HCT116 (cell line): ENCODE measurements around the gene CSNK1G2. TPM values are rescaled to one million over a fixed set of nuclear protein-coding genes. Genes with fewer than 3 reads are reported as not detected.

Experiments used
- ATAC-seq: fragments of 200-7000 bp; cut with Tn5 transposase; 2 replicates; pipeline ENCODE4 v1.9.1; 2020; ENCODE audit warnings: mild to moderate bottlenecking, moderate library complexity
- BruUV-seq: library from RNA; stranded (reverse); fragments of 400-500 nt; replicated peaks from 2 replicates; lab custom pipeline; 2021; lab: Mats Ljungman, UMichigan
- CTCF ChIA-PET: fragments of 300-600 bp; sonication (Branson Sonifier 250); formaldehyde crosslinking; loops from one replicate; lab custom pipeline; 2021; ENCODE audit warnings: antibody characterized with exemption; lab: Charles Lee
- POLR2A ChIA-PET: fragments of 300-600, 350-600 bp; sonication (Branson Sonifier 250); formaldehyde crosslinking; loops from one replicate; lab custom pipeline; 2021; ENCODE audit warnings: antibody characterized with exemption; lab: Charles Lee
- RAD21 ChIA-PET, 2 experiments: fragments of 300-600 bp; sonication (Branson Sonifier 250); formaldehyde crosslinking; loops; one replicate each; lab custom pipeline; 2023; ENCODE audit warnings: low total read pairs in 2 of 2; ENCODE audit not compliant: uncharacterized antibody in 2 of 2, unreplicated experiment in 2 of 2, low non-redundant PET in 1 of 2; lab: Charles Lee
- DNase-seq: peaks from one replicate; pipeline ENCODE4 v3.0.0-alpha.2; 2010; ENCODE audit warnings: low read depth, low spot score
- H2AFZ ChIP-seq: fragments of 200-600 bp; shearing (Covaris generic), sonication (generic); 2 replicates; pipeline ENCODE4 v1.6.1; 2017; ENCODE audit warnings: low read depth, mixed run types, mixed read lengths, antibody characterized with exemption, low read length; ENCODE audit not compliant: poor library complexity, severe bottlenecking
- H3K27ac ChIP-seq: 2 replicates; pipeline ENCODE4 v1.5.1; 2012; ENCODE audit warnings: low read depth, low read length
- H3K27me3 ChIP-seq: fragments of 200-600 bp; sonication (generic); 2 replicates; pipeline ENCODE4 v1.6.1; 2016; ENCODE audit warnings: mixed run types, low read length, mixed read lengths; ENCODE audit not compliant: insufficient read depth
- H3K36me3 ChIP-seq, 2 experiments: fragments of 200-500 bp in 1 of 2; fragments of 200-600 bp in 1 of 2; sonication (Bioruptor generic) in 1 of 2; sonication (generic) in 1 of 2; 2 replicates each; pipeline versions ENCODE4 v1.5.1 to v1.6.1; 2014 to 2016; ENCODE audit warnings: low read length in 2 of 2, inconsistent platforms in 1 of 2, mixed read lengths in 1 of 2, mixed run types in 1 of 2; ENCODE audit not compliant: insufficient read depth in 2 of 2, control insufficient read depth in 1 of 2
- H3K4me1 ChIP-seq, 2 experiments: fragments of 200-600 bp in 1 of 2; sonication (generic) in 1 of 2; 2 replicates each; pipeline versions ENCODE4 v1.5.1 to v1.6.1; 2012 to 2017; ENCODE audit warnings: low read length in 2 of 2, inconsistent platforms in 1 of 2, mild to moderate bottlenecking in 1 of 2, mixed read lengths in 1 of 2, mixed run types in 1 of 2, moderate library complexity in 1 of 2; ENCODE audit not compliant: insufficient read depth in 2 of 2, control insufficient read depth in 1 of 2
- H3K4me2 ChIP-seq: fragments of 200-600 bp; sonication (generic); 2 replicates; pipeline ENCODE4 v1.6.1; 2017; ENCODE audit warnings: mixed run types, low read length, mixed read lengths
- H3K4me3 ChIP-seq, 2 experiments: fragments of 200-600 bp in 1 of 2; sonication (generic) in 1 of 2; replicated peaks in 1 of 2; 2 replicates each; pipeline ENCODE4 v1.5.1; 2011 to 2016; ENCODE audit warnings: low read length in 2 of 2, control low read depth in 1 of 2, low read depth in 1 of 2, mild to moderate bottlenecking in 1 of 2, mixed read lengths in 1 of 2, mixed run types in 1 of 2
- H3K79me2 ChIP-seq: fragments of 200-600 bp; sonication (generic); 2 replicates; pipeline ENCODE4 v1.6.1; 2017; ENCODE audit warnings: mild to moderate bottlenecking, mixed run types, low read length, moderate library complexity, mixed read lengths; ENCODE audit not compliant: insufficient read depth
- H3K9ac ChIP-seq: fragments of 200-600 bp; sonication (generic); 2 replicates; pipeline ENCODE4 v1.6.1; 2016; ENCODE audit warnings: low read length, mixed read lengths
- H3K9me2 ChIP-seq: fragments of 200-600 bp; sonication (generic), shearing (Covaris generic); 2 replicates; pipeline ENCODE4 v1.6.1; 2017; ENCODE audit warnings: mixed run types, mild to moderate bottlenecking, moderate library complexity; ENCODE audit not compliant: insufficient read depth
- H3K9me3 ChIP-seq, 2 experiments: fragments of 200-500 bp in 1 of 2; fragments of 200-600 bp in 1 of 2; sonication (Bioruptor generic) in 1 of 2; sonication (generic) in 1 of 2; 2 replicates each; pipeline ENCODE4 v1.6.1; 2014 to 2017; ENCODE audit warnings: low read length in 2 of 2, mixed read lengths in 2 of 2, inconsistent platforms in 1 of 2, low read depth in 1 of 2, mild to moderate bottlenecking in 1 of 2, mixed run types in 1 of 2, moderate library complexity in 1 of 2; ENCODE audit not compliant: control insufficient read depth in 1 of 2, insufficient read depth in 1 of 2
- H4K20me1 ChIP-seq: fragments of 200-600 bp; sonication (generic), shearing (Covaris generic); 2 replicates; pipeline ENCODE4 v1.6.1; 2017; ENCODE audit warnings: mixed run types, mild to moderate bottlenecking, moderate library complexity; ENCODE audit not compliant: insufficient read depth
- CBX3 ChIP-seq: IDR thresholded peaks from 2 replicates; pipeline ENCODE4 v1.6.1; 2012; ENCODE audit warnings: low read depth
- CEBPB ChIP-seq: IDR thresholded peaks from 2 replicates; pipeline ENCODE4 v1.6.1; 2012; ENCODE audit warnings: low read depth
- EGR1 ChIP-seq: IDR thresholded peaks from 2 replicates; pipeline ENCODE4 v1.6.1; 2012; ENCODE audit warnings: low read depth
- ELF1 ChIP-seq: IDR thresholded peaks from 2 replicates; pipeline ENCODE4 v1.6.1; 2012; ENCODE audit warnings: low read depth, borderline replicate concordance
- EZH2 ChIP-seq: fragments of 200-600 bp; sonication (generic); IDR thresholded peaks from 2 replicates; pipeline ENCODE4 v1.6.1; 2017; ENCODE audit warnings: antibody characterized with exemption, mixed run types
- EZH2phosphoT487 ChIP-seq: fragments of 200-600 bp; IDR thresholded peaks from 2 replicates; pipeline ENCODE4 v1.6.1; 2018; ENCODE audit warnings: antibody characterized with exemption, borderline replicate concordance
- FOSL1 ChIP-seq: IDR thresholded peaks from 2 replicates; pipeline ENCODE4 v1.6.1; 2012; ENCODE audit warnings: low read depth
- JUND ChIP-seq: IDR thresholded peaks from 2 replicates; pipeline ENCODE4 v1.6.1; 2012
- POLR2AphosphoS5 ChIP-seq: IDR thresholded peaks from 2 replicates; pipeline ENCODE4 v1.6.1; 2011; ENCODE audit warnings: mild to moderate bottlenecking, low read depth, low read length, moderate library complexity
- SIN3A ChIP-seq: IDR thresholded peaks from 2 replicates; pipeline ENCODE4 v1.6.1; 2012; ENCODE audit warnings: low read depth
- SP1 ChIP-seq: IDR thresholded peaks from 2 replicates; pipeline ENCODE4 v1.6.1; 2012; ENCODE audit warnings: low read depth
- SRF ChIP-seq: IDR thresholded peaks from 2 replicates; pipeline ENCODE4 v1.6.1; 2012; ENCODE audit warnings: low read depth
- ZNF274 ChIP-seq: fragments of 200-500 bp; sonication (Bioruptor generic); IDR thresholded peaks from 2 replicates; pipeline ENCODE4 v1.6.1; 2014; ENCODE audit warnings: mild to moderate bottlenecking, low read depth, low read length, inconsistent platforms
- intact Hi-C: fragments of 100-400 bp; cut with micrococcal nuclease; formaldehyde crosslinking; loops from 2 replicates; pipeline ENCODE4 v1.10.0; 2022
- total RNA-seq: library from RNA; stranded (reverse); gene quantifications from one replicate; pipeline ENCODE4 v1.2.1, GENCODE V29; 2021; ENCODE audit not compliant: unreplicated experiment
- TF ChIP-seq, protein P1 (sequence below), 3 experiments: fragments of 200-600 bp in 1 of 3; sonication (generic) in 1 of 3; IDR thresholded peaks in 2 of 3; conservative IDR thresholded peaks in 1 of 3; 2 replicates each; pipeline ENCODE4 v1.5.1; 2012 to 2017; ENCODE audit warnings: low read depth in 2 of 3, low read length in 2 of 3, antibody characterized with exemption in 1 of 3, borderline replicate concordance in 1 of 3, control low read depth in 1 of 3, mild to moderate bottlenecking in 1 of 3, mixed read lengths in 1 of 3, mixed run types in 1 of 3, moderate library complexity in 1 of 3; ENCODE audit not compliant: insufficient read depth in 1 of 3
- TF ChIP-seq, protein P2 (sequence below): IDR thresholded peaks from 2 replicates; pipeline ENCODE4 v1.6.1; 2012; ENCODE audit warnings: low read depth
- TF ChIP-seq, protein P3 (sequence below): IDR thresholded peaks from 2 replicates; pipeline ENCODE4 v1.6.1; 2011; ENCODE audit warnings: mild to moderate bottlenecking, low read length, moderate library complexity; ENCODE audit not compliant: insufficient replicate concordance; ENCODE audit errors: extremely low read depth
- TF ChIP-seq, protein P4 (sequence below): IDR thresholded peaks from 2 replicates; pipeline ENCODE4 v1.6.1; 2012
- TF ChIP-seq, protein P5 (sequence below): IDR thresholded peaks from 2 replicates; pipeline ENCODE4 v1.6.1; 2012

The CSNK1G2 gene
- total RNA-seq, 1 experiment from 2014 or later = 97.9 TPM

DNA sequence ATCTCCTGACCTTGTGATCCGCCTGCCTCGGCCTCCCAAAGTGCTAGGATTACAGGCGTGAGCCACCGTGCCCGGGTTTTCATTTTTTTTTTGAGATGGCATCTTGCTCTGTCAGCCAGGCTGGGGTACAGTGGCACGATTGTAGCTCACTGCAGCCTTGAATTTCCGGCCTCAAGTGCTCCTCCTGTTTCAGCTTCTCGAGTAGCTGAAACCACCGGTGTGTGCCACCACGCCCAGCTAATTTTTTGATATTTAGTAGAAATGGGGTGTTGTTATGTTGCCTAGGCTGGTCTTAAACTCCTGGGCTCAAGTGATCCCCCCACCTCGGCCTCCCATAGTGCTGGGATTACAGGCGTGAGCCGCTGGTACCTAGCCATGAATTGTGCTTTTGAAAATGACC lies 29.9 kb upstream of the CSNK1G2 start:
- Histone ChIP-seq H3K36me3 (peaks cover 8 to 11% of the 10 kb centered on the region in 2 experiments; a peak in 3 of 4 replicates), H2AFZ (no peak overlapping the region)

More for the DNA sequence above, 29.9 kb upstream of the CSNK1G2 start:
- Histone ChIP-seq H3K4me3 (no peak overlapping the region), H3K9ac (no peak overlapping the region), H3K79me2 (peaks cover 92% of the 10 kb centered on the region), H3K27ac (no peak overlapping the region), H4K20me1 (no peaks in the 10 kb centered on the region), H3K4me2 (no peak overlapping the region), H3K9me2 (no peaks in the 10 kb centered on the region), H3K27me3 (no peaks in the 10 kb centered on the region), H3K4me1 (peaks cover 1 to 12% of the 10 kb centered on the region in 2 experiments; a peak in 3 of 4 replicates), H3K9me3 (no peaks in the 10 kb centered on the region)
- ChIA-PET CTCF (no interaction called here), RAD21 (interaction anchor here in 1 of 2 experiments (0.7 kb wide), 1 partner anchor 9 kb away, joined by 3 read pairs; no protein-coding TSS in a partner anchor), POLR2A (no interaction called here)
- ATAC-seq (no peak), DNase-seq (no peak)
- no TSS peak for BruUV-seq
- intact Hi-C loops = no loop called here
- TF ChIP-seq SRF (no peak), SIN3A (no peak), EGR1 (no peak), EZH2 (no peak), FOSL1 (no peak), CEBPB (no peak), SP1 (no peak), POLR2AphosphoS5 (no peak), EZH2phosphoT487 (no peak), ELF1 (no peak), ZNF274 (no peak), JUND (no peak), CBX3 (no peak)
- TF ChIP-seq, protein P1, sequence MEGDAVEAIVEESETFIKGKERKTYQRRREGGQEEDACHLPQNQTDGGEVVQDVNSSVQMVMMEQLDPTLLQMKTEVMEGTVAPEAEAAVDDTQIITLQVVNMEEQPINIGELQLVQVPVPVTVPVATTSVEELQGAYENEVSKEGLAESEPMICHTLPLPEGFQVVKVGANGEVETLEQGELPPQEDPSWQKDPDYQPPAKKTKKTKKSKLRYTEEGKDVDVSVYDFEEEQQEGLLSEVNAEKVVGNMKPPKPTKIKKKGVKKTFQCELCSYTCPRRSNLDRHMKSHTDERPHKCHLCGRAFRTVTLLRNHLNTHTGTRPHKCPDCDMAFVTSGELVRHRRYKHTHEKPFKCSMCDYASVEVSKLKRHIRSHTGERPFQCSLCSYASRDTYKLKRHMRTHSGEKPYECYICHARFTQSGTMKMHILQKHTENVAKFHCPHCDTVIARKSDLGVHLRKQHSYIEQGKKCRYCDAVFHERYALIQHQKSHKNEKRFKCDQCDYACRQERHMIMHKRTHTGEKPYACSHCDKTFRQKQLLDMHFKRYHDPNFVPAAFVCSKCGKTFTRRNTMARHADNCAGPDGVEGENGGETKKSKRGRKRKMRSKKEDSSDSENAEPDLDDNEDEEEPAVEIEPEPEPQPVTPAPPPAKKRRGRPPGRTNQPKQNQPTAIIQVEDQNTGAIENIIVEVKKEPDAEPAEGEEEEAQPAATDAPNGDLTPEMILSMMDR (IDR thresholded peaks at IDR 0.05 in 2 of 3, conservative IDR thresholded peaks at IDR 0.05 in 1 of 3; ENCODE audit: borderline replicate concordance in 1 of 3, insufficient read depth in 1 of 3, low read depth in 2 of 3, low read length in 2 of 3) = no peak
- TF ChIP-seq, protein P2, sequence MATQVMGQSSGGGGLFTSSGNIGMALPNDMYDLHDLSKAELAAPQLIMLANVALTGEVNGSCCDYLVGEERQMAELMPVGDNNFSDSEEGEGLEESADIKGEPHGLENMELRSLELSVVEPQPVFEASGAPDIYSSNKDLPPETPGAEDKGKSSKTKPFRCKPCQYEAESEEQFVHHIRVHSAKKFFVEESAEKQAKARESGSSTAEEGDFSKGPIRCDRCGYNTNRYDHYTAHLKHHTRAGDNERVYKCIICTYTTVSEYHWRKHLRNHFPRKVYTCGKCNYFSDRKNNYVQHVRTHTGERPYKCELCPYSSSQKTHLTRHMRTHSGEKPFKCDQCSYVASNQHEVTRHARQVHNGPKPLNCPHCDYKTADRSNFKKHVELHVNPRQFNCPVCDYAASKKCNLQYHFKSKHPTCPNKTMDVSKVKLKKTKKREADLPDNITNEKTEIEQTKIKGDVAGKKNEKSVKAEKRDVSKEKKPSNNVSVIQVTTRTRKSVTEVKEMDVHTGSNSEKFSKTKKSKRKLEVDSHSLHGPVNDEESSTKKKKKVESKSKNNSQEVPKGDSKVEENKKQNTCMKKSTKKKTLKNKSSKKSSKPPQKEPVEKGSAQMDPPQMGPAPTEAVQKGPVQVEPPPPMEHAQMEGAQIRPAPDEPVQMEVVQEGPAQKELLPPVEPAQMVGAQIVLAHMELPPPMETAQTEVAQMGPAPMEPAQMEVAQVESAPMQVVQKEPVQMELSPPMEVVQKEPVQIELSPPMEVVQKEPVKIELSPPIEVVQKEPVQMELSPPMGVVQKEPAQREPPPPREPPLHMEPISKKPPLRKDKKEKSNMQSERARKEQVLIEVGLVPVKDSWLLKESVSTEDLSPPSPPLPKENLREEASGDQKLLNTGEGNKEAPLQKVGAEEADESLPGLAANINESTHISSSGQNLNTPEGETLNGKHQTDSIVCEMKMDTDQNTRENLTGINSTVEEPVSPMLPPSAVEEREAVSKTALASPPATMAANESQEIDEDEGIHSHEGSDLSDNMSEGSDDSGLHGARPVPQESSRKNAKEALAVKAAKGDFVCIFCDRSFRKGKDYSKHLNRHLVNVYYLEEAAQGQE = no peak
- TF ChIP-seq, protein P3, sequence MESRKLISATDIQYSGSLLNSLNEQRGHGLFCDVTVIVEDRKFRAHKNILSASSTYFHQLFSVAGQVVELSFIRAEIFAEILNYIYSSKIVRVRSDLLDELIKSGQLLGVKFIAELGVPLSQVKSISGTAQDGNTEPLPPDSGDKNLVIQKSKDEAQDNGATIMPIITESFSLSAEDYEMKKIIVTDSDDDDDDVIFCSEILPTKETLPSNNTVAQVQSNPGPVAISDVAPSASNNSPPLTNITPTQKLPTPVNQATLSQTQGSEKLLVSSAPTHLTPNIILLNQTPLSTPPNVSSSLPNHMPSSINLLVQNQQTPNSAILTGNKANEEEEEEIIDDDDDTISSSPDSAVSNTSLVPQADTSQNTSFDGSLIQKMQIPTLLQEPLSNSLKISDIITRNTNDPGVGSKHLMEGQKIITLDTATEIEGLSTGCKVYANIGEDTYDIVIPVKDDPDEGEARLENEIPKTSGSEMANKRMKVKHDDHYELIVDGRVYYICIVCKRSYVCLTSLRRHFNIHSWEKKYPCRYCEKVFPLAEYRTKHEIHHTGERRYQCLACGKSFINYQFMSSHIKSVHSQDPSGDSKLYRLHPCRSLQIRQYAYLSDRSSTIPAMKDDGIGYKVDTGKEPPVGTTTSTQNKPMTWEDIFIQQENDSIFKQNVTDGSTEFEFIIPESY = no peak
- TF ChIP-seq, protein P4, sequence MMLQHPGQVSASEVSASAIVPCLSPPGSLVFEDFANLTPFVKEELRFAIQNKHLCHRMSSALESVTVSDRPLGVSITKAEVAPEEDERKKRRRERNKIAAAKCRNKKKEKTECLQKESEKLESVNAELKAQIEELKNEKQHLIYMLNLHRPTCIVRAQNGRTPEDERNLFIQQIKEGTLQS = no peak
- TF ChIP-seq, protein P5, sequence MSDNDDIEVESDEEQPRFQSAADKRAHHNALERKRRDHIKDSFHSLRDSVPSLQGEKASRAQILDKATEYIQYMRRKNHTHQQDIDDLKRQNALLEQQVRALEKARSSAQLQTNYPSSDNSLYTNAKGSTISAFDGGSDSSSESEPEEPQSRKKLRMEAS = no peak
